Activated CD4-positive, alpha-beta memory T cell treated with anti-CD3 and anti-CD28 coated beads for 36 hours (primary cell): ENCODE data around the gene MRPS33. TPM values are rescaled to one million over a fixed set of nuclear protein-coding genes. Genes with fewer than 3 reads are reported as not detected.
"Not testable (repeated sequence)": the region's sequence is repeated elsewhere in the genome, so short reads cannot be mapped to it uniquely, and the experiment has no call there.

ENCODE experiments used
- CTCF ChIA-PET: fragments of 350-600 bp; sonication (Branson Sonifier 250); formaldehyde crosslinking; loops from one replicate; lab custom pipeline; 2021; ENCODE audit warnings: antibody characterized with exemption, inconsistent platforms; lab: Charles Lee
- POLR2A ChIA-PET: fragments of 350-600 bp; sonication (Branson Sonifier 250); formaldehyde crosslinking; loops from one replicate; lab custom pipeline; 2021; ENCODE audit warnings: antibody characterized with exemption; lab: Charles Lee
- DNase-seq: peaks from one replicate; pipeline ENCODE4 v3.0.0-alpha.2; 2020
- H3K27ac Mint-ChIP-seq: one replicate; pipeline ENCODE4 v1.8.0; 2021; ENCODE audit warnings: mixed read lengths
- H3K27me3 Mint-ChIP-seq: one replicate; pipeline ENCODE4 v1.8.0; 2021; ENCODE audit warnings: mixed read lengths
- H3K36me3 Mint-ChIP-seq: one replicate; pipeline ENCODE4 v1.8.0; 2021; ENCODE audit warnings: mixed read lengths
- H3K4me1 Mint-ChIP-seq: one replicate; pipeline ENCODE4 v1.8.0; 2021; ENCODE audit warnings: low read depth, mixed read lengths
- H3K4me3 Mint-ChIP-seq: one replicate; pipeline ENCODE4 v1.8.0; 2021; ENCODE audit warnings: mild to moderate bottlenecking, mixed read lengths
- H3K9me3 Mint-ChIP-seq: one replicate; pipeline ENCODE4 v1.8.0; 2021; ENCODE audit warnings: mixed read lengths
- intact Hi-C: fragments of 100-400 bp; cut with micrococcal nuclease; formaldehyde crosslinking; loops from one replicate; pipeline ENCODE4 v1.15.1; 2023
- total RNA-seq, 2 experiments: library from RNA; stranded (reverse); gene quantifications; one replicate each; pipeline ENCODE4 v1.2.3, GENCODE V29; 2021

Gene MRPS33
- 10 to 100 TPM; 95.4 to 95.8 TPM for total RNA-seq

- Mint-ChIP-seq H3K27me3 (peaks cover 5% of the 10 kb centered on the region), H3K4me3 (peak within 1 kb of the TSS; percentile 98), H3K36me3 (peaks cover 5% of the 10 kb centered on the region), H3K9me3 (peaks cover 4% of the 10 kb centered on the region), H3K4me1 (peaks cover 33% of the 10 kb centered on the region), H3K27ac (peak within 1 kb of the TSS; percentile 100)
- ChIA-PET POLR2A (interaction anchor here (0.6 to 3.1 kb wide), 10 partner anchors 39 to 544 kb away, joined by 3 to 22 read pairs (median 5); partner anchors contain the start of genes AGK and BRAF), CTCF (interaction anchor here (0.6 to 6.6 kb wide), 19 partner anchors 9 to 723 kb away, joined by 3 to 108 read pairs (median 4); partner anchors contain the start of gene SSBP1)
- intact Hi-C loops, result loop anchor here (1.0 to 10.0 kb wide), 13 partner anchors 39 to 724 kb away; partner anchors contain the start of genes AGK, NDUFB2, RAB19 and SSBP1
- peak; percentile 97 for DNase-seq
Measured at GRCh38 chr7:141014524-141015395, at the start of gene MRPS33. Gene MRPS33 (minus strand): TSS chr7:141014952. CDS start chr7:141010633, 4,319 bp downstream.

GRCh38 chr7:141057788-141058187 is 43.0 kb upstream of the MRPS33 start:
- POLR2A ChIA-PET, result no interaction called here
- Mint-ChIP-seq H3K27ac (no peak overlapping the region), H3K27me3 (no peaks in the 10 kb centered on the region), H3K36me3 (no peaks in the 10 kb centered on the region), H3K9me3 (peaks cover 1% of the 10 kb centered on the region), H3K4me1 (peaks cover 15% of the 10 kb centered on the region), H3K4me3 (no peak overlapping the region)
- intact Hi-C loops, result no loop called here
- no peak for DNase-seq
- CTCF ChIA-PET, result no interaction called here

- POLR2A ChIA-PET, result no interaction called here
- Mint-ChIP-seq H3K27me3 (no peaks in the 10 kb centered on the region), H3K27ac (no peak overlapping the region), H3K4me1 (peaks cover 22% of the 10 kb centered on the region), H3K4me3 (no peak overlapping the region), H3K9me3 (no peaks in the 10 kb centered on the region), H3K36me3 (no peaks in the 10 kb centered on the region)
- CTCF ChIA-PET, result no interaction called here
- intact Hi-C loops, result no loop called here
- DNase-seq, result no peak
Measured at GRCh38 chr7:141055146-141055545, 40.4 kb upstream of the MRPS33 start.

GRCh38 chr7:141053626-141054025 is 38.9 kb upstream of the MRPS33 start:
- H3K27ac Mint-ChIP-seq, result peak overlapping the region; percentile 57
- H3K36me3 Mint-ChIP-seq, result no peaks in the 10 kb centered on the region
- ChIA-PET CTCF (interaction anchor here (0.6 to 0.8 kb wide), 2 partner anchors 18 to 37 kb away, joined by 3 to 4 read pairs; no protein-coding TSS in a partner anchor), POLR2A (interaction anchor here (1.0 kb wide), 1 partner anchor 39 kb away, joined by 5 read pairs; the partner anchor contains the start of gene MRPS33)
- H3K4me1 Mint-ChIP-seq, result peaks cover 22% of the 10 kb centered on the region
- intact Hi-C loops, result loop anchor here (1.0 to 2.0 kb wide), 3 partner anchors 20 to 39 kb away; partner anchors contain the start of gene MRPS33
- DNase-seq, result peak; percentile 84
- H3K9me3 Mint-ChIP-seq, result no peaks in the 10 kb centered on the region
- H3K4me3 Mint-ChIP-seq, result no peak overlapping the region
- no peaks in the 10 kb centered on the region for H3K27me3 Mint-ChIP-seq

GRCh38 chr7:141045842-141046620 is 31.3 kb upstream of the MRPS33 start:
- Mint-ChIP-seq H3K4me3 (no peak overlapping the region), H3K27me3 (peaks cover 5% of the 10 kb centered on the region), H3K27ac (no peak overlapping the region), H3K4me1 (no peaks in the 10 kb centered on the region), H3K36me3 (no peaks in the 10 kb centered on the region), H3K9me3 (no peaks in the 10 kb centered on the region)
- DNase-seq, result no peak
- intact Hi-C loops, result no loop called here
- ChIA-PET POLR2A (no interaction called here), CTCF (no interaction called here)

- Mint-ChIP-seq H3K4me3 (no peak overlapping the region), H3K9me3 (no peaks in the 10 kb centered on the region), H3K4me1 (no peaks in the 10 kb centered on the region), H3K27me3 (peaks cover 7% of the 10 kb centered on the region), H3K27ac (no peak overlapping the region), H3K36me3 (no peaks in the 10 kb centered on the region)
- CTCF ChIA-PET, result no interaction called here
- intact Hi-C loops, result no loop called here
- POLR2A ChIA-PET, result no interaction called here
- DNase-seq, result no peak
Measured at GRCh38 chr7:141045126-141045841, 30.5 kb upstream of the MRPS33 start.

GRCh38 chr7:141043616-141044015 is 28.9 kb upstream of the MRPS33 start:
- H3K9me3 Mint-ChIP-seq, result no peaks in the 10 kb centered on the region
- H3K4me3 Mint-ChIP-seq, result no peak overlapping the region
- H3K27ac Mint-ChIP-seq, result no peak overlapping the region
- H3K4me1 Mint-ChIP-seq, result no peaks in the 10 kb centered on the region
- intact Hi-C loops, result no loop called here
- CTCF ChIA-PET, result interaction anchor here (0.6 kb wide), 1 partner anchor 592 kb away, joined by 3 read pairs; no protein-coding TSS in a partner anchor
- peaks cover 12% of the 10 kb centered on the region for H3K27me3 Mint-ChIP-seq
- POLR2A ChIA-PET, result no interaction called here
- no peaks in the 10 kb centered on the region for H3K36me3 Mint-ChIP-seq
- no peak for DNase-seq

- no peak overlapping the region for H3K27ac Mint-ChIP-seq
- CTCF ChIA-PET, result interaction anchor here (0.6 kb wide), 1 partner anchor 20 kb away, joined by 3 read pairs; no protein-coding TSS in a partner anchor
- POLR2A ChIA-PET, result no interaction called here
Measured at GRCh38 chr7:141042222-141043193, 27.8 kb upstream of the MRPS33 start.

GRCh38 chr7:141039376-141039775 is 24.6 kb upstream of the MRPS33 start:
- ChIA-PET POLR2A (no interaction called here), CTCF (no interaction called here)
- Mint-ChIP-seq H3K27ac (no peak overlapping the region), H3K4me1 (no peaks in the 10 kb centered on the region), H3K27me3 (peaks cover 10% of the 10 kb centered on the region), H3K9me3 (peaks cover 2% of the 10 kb centered on the region), H3K36me3 (no peaks in the 10 kb centered on the region), H3K4me3 (no peak overlapping the region)
- DNase-seq, result no peak
- intact Hi-C loops, result no loop called here

More at GRCh38 chr7:141042222-141043193, 27.8 kb upstream of the MRPS33 start:
- Mint-ChIP-seq H3K36me3 (no peaks in the 10 kb centered on the region), H3K4me3 (no peak overlapping the region), H3K27me3 (peaks cover 12% of the 10 kb centered on the region), H3K4me1 (no peaks in the 10 kb centered on the region), H3K9me3 (no peaks in the 10 kb centered on the region)
- intact Hi-C loops, result no loop called here
- no peak for DNase-seq

GRCh38 chr7:141038100-141038499 is 23.3 kb upstream of the MRPS33 start:
- H3K36me3 Mint-ChIP-seq, H3K4me1 Mint-ChIP-seq, POLR2A ChIA-PET, CTCF ChIA-PET, intact Hi-C loops, H3K9me3 Mint-ChIP-seq, DNase-seq, H3K27ac Mint-ChIP-seq, H3K4me3 Mint-ChIP-seq: not testable (repeated sequence)
- peaks cover 11% of the 10 kb centered on the region for H3K27me3 Mint-ChIP-seq
